GM20000 (cell line): ENCODE measurements around the gene TPP2.

Experiments used
- DNase-seq: peaks from one replicate; pipeline ENCODE4 v3.0.0; 2012; ENCODE audit warnings: low spot score
- CTCF ChIP-seq: IDR thresholded peaks from 2 replicates; pipeline ENCODE4 v1.5.1; 2012; ENCODE audit warnings: mild to moderate bottlenecking, control low read depth; ENCODE audit errors: extremely low read depth, missing control alignments

TPP2 gene

GRCh38 chr13:102563267-102563666, 33.5 kb upstream of the TPP2 start:
- TF ChIP-seq CTCF: no peak
- DNase-seq: no peak

DNA sequence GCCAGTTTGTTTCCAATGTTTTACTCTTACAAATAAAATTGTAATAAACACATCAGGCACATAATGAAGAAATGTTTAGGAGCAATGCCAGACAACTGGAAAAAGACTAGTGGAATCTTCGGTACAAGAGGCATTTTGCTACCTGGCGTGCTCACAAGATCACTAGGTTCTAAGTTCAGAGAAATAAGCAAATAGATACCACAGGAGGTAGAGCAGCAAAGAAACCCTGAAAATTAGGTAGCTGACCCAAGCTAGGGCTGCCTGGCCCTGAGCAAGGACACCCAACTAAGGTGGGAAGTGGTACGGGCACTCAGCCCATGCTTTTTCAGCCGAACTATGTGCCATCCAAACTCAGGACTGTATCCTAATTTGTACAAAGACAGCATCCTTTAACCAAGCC, 32.2 kb upstream of the TPP2 start:
- no peak for DNase-seq
- no peak for TF ChIP-seq CTCF

DNA sequence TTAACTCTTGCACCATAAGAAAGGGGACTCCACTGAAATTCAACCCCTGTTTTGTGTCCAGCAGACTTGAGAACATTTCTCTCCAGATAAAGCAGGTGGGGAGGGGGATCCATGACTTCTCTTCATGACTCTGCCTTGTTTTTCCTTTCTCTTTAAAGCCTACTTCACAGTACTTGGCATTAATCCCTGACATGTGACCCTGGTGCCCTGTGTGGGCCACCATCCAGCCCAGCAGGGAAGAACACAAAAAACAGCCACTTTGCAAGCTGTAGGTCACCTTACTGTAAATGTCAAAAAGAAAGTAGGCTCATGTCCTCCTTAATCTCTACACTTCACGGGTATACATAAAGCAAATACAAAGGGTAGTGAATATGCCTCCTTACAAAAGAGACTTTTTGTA, 30.3 kb upstream of the TPP2 start:
- DNase-seq: no peak
- TF ChIP-seq CTCF: no peak

GRCh38 chr13:102567857-102568256, 28.9 kb upstream of the TPP2 start:
- no peak for DNase-seq
- no peak for TF ChIP-seq CTCF

DNA sequence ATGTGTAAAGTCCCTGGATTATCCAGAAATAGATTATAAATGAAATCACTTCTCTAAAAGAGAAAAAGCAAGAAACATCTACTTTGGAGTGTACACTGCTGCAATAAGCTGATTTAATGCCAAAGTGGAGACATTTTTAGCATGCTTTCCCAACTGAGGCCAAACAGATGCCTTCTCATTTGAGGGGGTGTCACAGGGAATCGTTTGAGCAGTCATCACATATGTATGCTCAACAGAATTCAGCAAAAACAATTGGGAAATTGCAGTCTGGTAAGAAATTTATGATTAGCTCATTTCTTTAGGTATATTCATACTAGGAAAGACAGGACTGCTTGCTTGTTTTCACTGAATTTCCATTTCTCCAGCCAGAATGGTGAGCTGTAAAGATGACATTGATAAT, 27.3 kb upstream of the TPP2 start:
- no peak for DNase-seq
- TF ChIP-seq CTCF: no peak

GRCh38 chr13:102571075-102571474, 25.7 kb upstream of the TPP2 start:
- DNase-seq: no peak
- no peak for TF ChIP-seq CTCF

- no peak for TF ChIP-seq CTCF
- no peak for DNase-seq
Measured at GRCh38 chr13:102572323-102572722, 24.5 kb upstream of the TPP2 start.
